Measurements from ENCODE around the gene PPP1R13L.

GRCh38 chr19:45350477-45351058, 54.3 kb downstream of the PPP1R13L start:
- TF ChIP-seq, protein P1, sequence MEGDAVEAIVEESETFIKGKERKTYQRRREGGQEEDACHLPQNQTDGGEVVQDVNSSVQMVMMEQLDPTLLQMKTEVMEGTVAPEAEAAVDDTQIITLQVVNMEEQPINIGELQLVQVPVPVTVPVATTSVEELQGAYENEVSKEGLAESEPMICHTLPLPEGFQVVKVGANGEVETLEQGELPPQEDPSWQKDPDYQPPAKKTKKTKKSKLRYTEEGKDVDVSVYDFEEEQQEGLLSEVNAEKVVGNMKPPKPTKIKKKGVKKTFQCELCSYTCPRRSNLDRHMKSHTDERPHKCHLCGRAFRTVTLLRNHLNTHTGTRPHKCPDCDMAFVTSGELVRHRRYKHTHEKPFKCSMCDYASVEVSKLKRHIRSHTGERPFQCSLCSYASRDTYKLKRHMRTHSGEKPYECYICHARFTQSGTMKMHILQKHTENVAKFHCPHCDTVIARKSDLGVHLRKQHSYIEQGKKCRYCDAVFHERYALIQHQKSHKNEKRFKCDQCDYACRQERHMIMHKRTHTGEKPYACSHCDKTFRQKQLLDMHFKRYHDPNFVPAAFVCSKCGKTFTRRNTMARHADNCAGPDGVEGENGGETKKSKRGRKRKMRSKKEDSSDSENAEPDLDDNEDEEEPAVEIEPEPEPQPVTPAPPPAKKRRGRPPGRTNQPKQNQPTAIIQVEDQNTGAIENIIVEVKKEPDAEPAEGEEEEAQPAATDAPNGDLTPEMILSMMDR (IDR thresholded peaks at IDR 0.05), result no peak
- no peak for TF ChIP-seq POLR2A (IDR thresholded peaks at IDR 0.05)
